Iris pigment epithelial cell (primary cell): ENCODE results near the gene ITGA11.
A peak's percentile ranks its signal among the peaks of the same experiment; 100 is the strongest.
"Not testable (repeated sequence)": the region's sequence is repeated elsewhere in the genome, so short reads cannot be mapped to it uniquely, and the experiment has no call there.

ENCODE experiments used
- DNase-seq: peaks from one replicate; pipeline ENCODE4 v3.0.0-alpha.2; 2011; ENCODE audit warnings: low read depth

The ITGA11 gene

DNA sequence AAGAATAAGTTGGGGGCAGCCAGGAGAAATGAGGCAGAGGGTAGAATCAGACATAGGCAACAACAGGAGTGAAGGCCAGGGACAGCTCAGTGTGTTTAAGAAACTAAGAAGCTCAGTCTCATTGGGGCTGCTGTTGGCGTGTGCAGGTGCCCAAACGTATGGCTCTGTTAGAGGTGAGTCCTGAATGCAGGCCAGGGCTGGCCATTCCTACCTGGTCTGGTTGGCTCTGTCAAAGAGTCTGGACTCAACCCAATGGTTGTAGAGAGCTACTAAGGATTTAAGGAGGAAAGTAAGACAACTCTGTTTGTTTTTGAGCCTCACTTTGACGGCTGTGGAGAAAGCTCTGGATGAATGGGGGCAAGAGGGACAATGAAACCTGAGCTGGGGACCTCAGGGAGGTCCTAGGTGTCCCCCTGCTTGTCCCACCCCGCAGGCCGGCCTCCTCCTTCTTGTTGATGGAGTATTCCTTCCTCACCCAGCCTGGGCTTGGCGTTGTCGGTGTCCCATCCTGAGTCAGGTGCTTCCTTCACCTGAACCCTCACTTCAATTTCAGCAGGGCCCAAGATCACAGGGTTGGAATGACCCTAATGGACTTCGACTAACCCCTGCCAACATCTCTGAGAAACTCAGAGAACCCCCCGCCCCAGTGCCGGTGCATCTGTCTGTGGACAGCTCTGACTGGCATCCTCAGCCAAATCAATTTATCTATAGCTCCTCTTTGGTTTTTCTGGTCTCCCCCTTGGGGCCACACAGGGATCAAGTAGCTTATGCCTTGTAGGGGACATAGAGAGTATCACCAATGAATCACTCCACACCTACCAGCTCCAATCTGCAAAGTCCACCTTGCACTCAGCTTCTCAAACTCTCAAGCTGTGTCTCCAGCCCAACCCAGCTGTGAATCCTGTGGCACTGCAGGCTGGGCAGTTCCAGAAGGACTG is 8.3 kb downstream of the ITGA11 start:
- no peak for DNase-seq

GRCh38 chr15:68422403-68423145 is 9.4 kb downstream of the ITGA11 start:
- not testable (repeated sequence) for DNase-seq

DNA sequence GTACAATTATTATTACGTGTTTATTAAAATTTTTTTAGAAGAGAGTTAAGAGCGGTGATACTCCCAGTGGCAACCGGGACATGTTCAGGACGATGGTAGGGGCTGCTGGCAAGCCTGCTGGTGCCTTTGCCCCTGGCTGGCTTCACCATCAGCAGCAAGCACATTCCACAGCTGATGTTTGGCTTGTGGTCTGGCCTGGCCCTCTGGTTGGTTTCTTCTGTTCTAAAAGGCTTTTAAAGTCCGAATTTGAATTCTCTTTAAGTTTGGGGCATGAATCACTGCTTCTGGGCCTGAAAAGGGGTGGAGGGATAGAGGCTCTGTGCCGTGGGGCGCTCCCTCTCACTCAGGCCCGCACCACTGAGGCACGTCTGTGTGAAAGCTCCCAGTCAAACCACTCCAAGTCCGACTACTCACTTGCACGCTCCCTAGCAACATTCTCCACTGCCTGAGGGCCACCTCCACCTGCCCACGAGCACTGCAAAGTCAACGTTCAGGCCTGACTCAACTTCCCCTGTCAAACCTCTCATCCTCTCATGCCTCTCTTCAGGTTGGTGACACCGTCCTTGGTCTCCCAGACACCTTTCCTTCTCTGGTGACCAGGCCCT is 10.1 kb downstream of the ITGA11 start:
- DNase-seq, result no peak

DNA sequence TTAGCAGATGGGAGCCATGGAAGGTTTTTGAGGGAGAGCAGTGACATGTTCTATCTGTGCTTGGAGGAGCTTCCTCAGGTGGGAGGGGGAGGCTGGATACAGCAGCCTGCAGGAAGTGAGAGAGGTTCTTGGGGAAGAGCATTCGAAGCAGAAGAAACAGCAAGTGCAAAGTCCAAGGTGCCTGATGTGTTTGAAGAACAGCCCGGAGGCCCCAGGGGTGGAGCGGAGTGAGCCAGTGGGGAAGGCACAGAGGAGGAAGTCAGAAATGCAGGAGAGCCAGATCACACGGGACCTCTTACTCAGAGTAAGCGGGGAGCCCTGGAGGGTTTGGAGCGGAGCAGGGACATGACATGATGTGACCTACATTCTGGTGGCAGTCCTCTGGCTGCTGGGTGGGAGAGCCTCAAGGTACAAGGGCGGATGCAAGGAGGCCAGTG is 10.8 kb downstream of the ITGA11 start:
- no peak for DNase-seq

GRCh38 chr15:68420186-68420684 is 11.7 kb downstream of the ITGA11 start:
- no peak for DNase-seq

GRCh38 chr15:68419301-68420175 is 12.4 kb downstream of the ITGA11 start:
- DNase-seq, result no peak

GRCh38 chr15:68418611-68419161 is 13.3 kb downstream of the ITGA11 start:
- peak; percentile 67 for DNase-seq

- DNase-seq, result no peak
Measured at GRCh38 chr15:68417897-68418296, 14.1 kb downstream of the ITGA11 start.

GRCh38 chr15:68417051-68417450 is 14.9 kb downstream of the ITGA11 start:
- no peak for DNase-seq

- no peak for DNase-seq
Measured at GRCh38 chr15:68416158-68416535, 15.8 kb downstream of the ITGA11 start.

GRCh38 chr15:68415501-68416157 is 16.3 kb downstream of the ITGA11 start:
- DNase-seq, result no peak

- no peak for DNase-seq
Measured at GRCh38 chr15:68415061-68415460, 16.9 kb downstream of the ITGA11 start.

- DNase-seq, result no peak
Measured at GRCh38 chr15:68414591-68414990, 17.4 kb downstream of the ITGA11 start.

GRCh38 chr15:68414206-68414555 is 17.8 kb downstream of the ITGA11 start:
- no peak for DNase-seq

GRCh38 chr15:68413363-68414205 is 18.4 kb downstream of the ITGA11 start:
- no peak for DNase-seq

- no peak for DNase-seq
Measured at GRCh38 chr15:68412218-68412617, 19.7 kb downstream of the ITGA11 start.

DNA sequence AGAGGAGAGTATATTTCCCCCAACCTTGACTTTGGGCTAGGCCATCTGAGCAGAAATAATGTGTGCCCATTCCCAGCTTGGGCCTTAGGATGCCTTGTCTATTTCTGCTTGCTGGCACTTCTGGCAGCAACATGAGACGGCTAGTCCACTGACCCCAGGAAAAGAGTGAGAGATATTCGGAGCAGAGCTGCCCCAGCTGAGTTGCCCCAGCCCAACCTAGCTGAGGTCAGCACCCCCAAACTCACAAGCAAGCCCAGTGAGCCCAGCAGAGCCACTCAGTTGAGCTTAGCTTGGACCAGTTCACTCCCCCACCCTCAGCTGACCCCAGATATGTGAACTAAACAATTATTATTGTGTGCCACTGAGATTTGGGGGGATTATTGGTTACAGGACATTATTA is 20.2 kb downstream of the ITGA11 start:
- no peak for DNase-seq

- DNase-seq, result no peak
Measured at GRCh38 chr15:68411343-68411675, 20.7 kb downstream of the ITGA11 start.

- DNase-seq, result no peak
Measured at GRCh38 chr15:68410466-68411342, 21.3 kb downstream of the ITGA11 start.
